IMR-90 (cell line): ENCODE results near the gene CD300LD. TPM values are rescaled to one million over a fixed set of nuclear protein-coding genes. Genes with fewer than 3 reads are reported as not detected.

Experiments used
- ATAC-seq: fragments of 200-7000 bp; cut with Tn5 transposase; 2 replicates; pipeline ENCODE4 v1.9.1; 2020; ENCODE audit warnings: low read depth, mild to moderate bottlenecking, moderate library complexity
- BruUV-seq: library from RNA; stranded (reverse); fragments of 400-500 nt; replicated peaks from 2 replicates; lab custom pipeline; 2021; lab: Mats Ljungman, UMichigan
- CTCF ChIA-PET: fragments of 300-600 bp; formaldehyde crosslinking; extraction: SDS; loops from one replicate; lab custom pipeline; 2021; ENCODE audit warnings: antibody characterized with exemption; lab: Yijun Ruan, JAX
- POLR2A ChIA-PET: fragments of 300-600 bp; sonication (Branson Sonifier 250); formaldehyde crosslinking; loops from one replicate; lab custom pipeline; 2022; ENCODE audit warnings: antibody characterized with exemption; ENCODE audit not compliant: unreplicated experiment; lab: Charles Lee
- DNase-seq: peaks from one replicate; pipeline ENCODE4 v3.0.0; 2013
- H2AFZ ChIP-seq: replicated peaks from 2 replicates; pipeline ENCODE3; 2013; ENCODE audit warnings: low read length, mild to moderate bottlenecking; ENCODE audit not compliant: poor library complexity
- H2AK5ac ChIP-seq: 2 replicates; pipeline ENCODE4 v1.6.1; 2013; ENCODE audit warnings: low read depth, low read length, inconsistent platforms
- H2AK9ac ChIP-seq: replicated peaks from 2 replicates; pipeline ENCODE3; 2013; ENCODE audit warnings: mild to moderate bottlenecking, low read depth, low read length, moderate library complexity; ENCODE audit not compliant: poor library complexity
- H2BK120ac ChIP-seq: 2 replicates; pipeline ENCODE4 v1.6.1; 2013; ENCODE audit warnings: low read depth, low read length, inconsistent platforms
- H2BK15ac ChIP-seq: 3 replicates; pipeline ENCODE4 v1.6.1; 2013; ENCODE audit warnings: low read depth, low read length, inconsistent platforms
- H2BK20ac ChIP-seq: 2 replicates; pipeline ENCODE4 v1.6.1; 2013; ENCODE audit warnings: low read depth, mild to moderate bottlenecking, inconsistent platforms, low read length, moderate library complexity
- H2BK5ac ChIP-seq: 2 replicates; pipeline ENCODE4 v1.6.1; 2013; ENCODE audit warnings: mild to moderate bottlenecking, low read depth, low read length, inconsistent platforms; ENCODE audit not compliant: poor library complexity, severe bottlenecking
- H3K14ac ChIP-seq: replicated peaks from 2 replicates; pipeline ENCODE4 v1.6.1; 2013; ENCODE audit warnings: low read depth, low read length, inconsistent platforms
- H3K18ac ChIP-seq: 2 replicates; pipeline ENCODE4 v1.6.1; 2013; ENCODE audit warnings: low read depth, low read length, control low read depth
- H3K23ac ChIP-seq: 2 replicates; pipeline ENCODE4 v1.6.1; 2013; ENCODE audit warnings: low read depth, low read length, inconsistent platforms
- H3K27ac ChIP-seq: 2 replicates; pipeline ENCODE4 v1.5.1; 2013; ENCODE audit warnings: mild to moderate bottlenecking, control low read depth, low read length; ENCODE audit not compliant: insufficient read depth
- H3K27me3 ChIP-seq: 2 replicates; pipeline ENCODE4 v1.6.1; 2013; ENCODE audit warnings: low read length; ENCODE audit not compliant: control insufficient read depth, insufficient read depth
- H3K36me3 ChIP-seq: 2 replicates; pipeline ENCODE4 v1.6.1; 2013; ENCODE audit warnings: low read length, mixed read lengths; ENCODE audit not compliant: control insufficient read depth, insufficient read depth
- H3K4ac ChIP-seq: 2 replicates; pipeline ENCODE4 v1.6.1; 2013; ENCODE audit warnings: low read depth, low read length, inconsistent platforms
- H3K4me1 ChIP-seq: 2 replicates; pipeline ENCODE4 v1.6.1; 2013; ENCODE audit warnings: low read length, mixed read lengths; ENCODE audit not compliant: control insufficient read depth, insufficient read depth
- H3K4me2 ChIP-seq: 2 replicates; pipeline ENCODE4 v1.6.1; 2013; ENCODE audit warnings: low read depth, mild to moderate bottlenecking, control low read depth, low read length, moderate library complexity
- H3K4me3 ChIP-seq: 2 replicates; pipeline ENCODE4 v1.5.1; 2013; ENCODE audit warnings: low read depth, mild to moderate bottlenecking, control low read depth, low read length, moderate library complexity; ENCODE audit not compliant: insufficient read depth
- H3K56ac ChIP-seq: 2 replicates; pipeline ENCODE4 v1.6.1; 2013; ENCODE audit warnings: low read length, inconsistent platforms; ENCODE audit not compliant: insufficient read depth; ENCODE audit errors: extremely low read depth
- H3K79me1 ChIP-seq, 2 experiments: 2 replicates each; pipeline ENCODE4 v1.6.1; 2013; ENCODE audit warnings: low read length in 2 of 2, inconsistent platforms in 1 of 2, low read depth in 1 of 2
- H3K9ac ChIP-seq: 2 replicates; pipeline ENCODE4 v1.6.1; 2013; ENCODE audit warnings: low read depth, low read length, control low read depth
- H3K9me1 ChIP-seq: 2 replicates; pipeline ENCODE4 v1.6.1; 2013; ENCODE audit warnings: low read length, inconsistent platforms; ENCODE audit not compliant: insufficient read depth
- H3K9me3 ChIP-seq: 2 replicates; pipeline ENCODE4 v1.6.1; 2013; ENCODE audit warnings: low read length; ENCODE audit not compliant: control insufficient read depth, insufficient read depth
- H4K20me1 ChIP-seq: 2 replicates; pipeline ENCODE4 v1.6.1; 2013; ENCODE audit warnings: low read length, inconsistent platforms; ENCODE audit not compliant: insufficient read depth
- H4K5ac ChIP-seq: 2 replicates; pipeline ENCODE4 v1.6.1; 2013; ENCODE audit warnings: mild to moderate bottlenecking, low read depth, low read length, control low read depth
- H4K8ac ChIP-seq, 2 experiments: 2 replicates each; pipeline ENCODE4 v1.6.1; 2013; ENCODE audit warnings: low read depth in 2 of 2, low read length in 2 of 2, control low read depth in 1 of 2, inconsistent platforms in 1 of 2
- H4K91ac ChIP-seq: 2 replicates; pipeline ENCODE4 v1.6.1; 2013; ENCODE audit warnings: low read depth, low read length, inconsistent platforms; ENCODE audit not compliant: insufficient read depth
- CTCF ChIP-seq: conservative IDR thresholded peaks from 2 replicates; pipeline ENCODE4 v1.5.1; 2012; ENCODE audit warnings: mild to moderate bottlenecking, low read depth, low read length, improper control_type of control experiment
- ELK1 ChIP-seq: fragments of 150-350 bp; IDR thresholded peaks from 2 replicates; pipeline ENCODE4 v1.6.1; 2016; ENCODE audit warnings: low read depth, mild to moderate bottlenecking, low read length, moderate library complexity, borderline replicate concordance
- FOS ChIP-seq: fragments of 150-350 bp; IDR thresholded peaks from 2 replicates; pipeline ENCODE4 v1.6.1; 2016; ENCODE audit warnings: low read depth, low read length
- MAFK ChIP-seq: IDR thresholded peaks from 2 replicates; pipeline ENCODE4 v1.6.1; 2012; ENCODE audit warnings: low read depth, low read length, improper control_type of control experiment
- MAZ ChIP-seq: IDR thresholded peaks from 2 replicates; pipeline ENCODE4 v1.6.1; 2012; ENCODE audit warnings: low read depth, mild to moderate bottlenecking, low read length, improper control_type of control experiment, moderate library complexity, borderline replicate concordance
- MXI1 ChIP-seq: IDR thresholded peaks from 2 replicates; pipeline ENCODE4 v1.6.1; 2012; ENCODE audit warnings: low read depth, mild to moderate bottlenecking, low read length, moderate library complexity, borderline replicate concordance
- RFX5 ChIP-seq: IDR thresholded peaks from 2 replicates; pipeline ENCODE4 v1.8.0; 2012; ENCODE audit warnings: low read depth, mild to moderate bottlenecking, low read length, moderate library complexity
- whole genome bisulfite sequencing, 2 experiments: methylation state at CpG; one replicate each; pipeline versions ENCODE4 v1.1.5 to v1.1.7; 2013; ENCODE audit warnings: missing lambda C conversion rate in 2 of 2; ENCODE audit not compliant: insufficient read length in 1 of 2; ENCODE audit errors: extremely low coverage in 2 of 2; 5-methylcytosine and 5-hydroxymethylcytosine counted together
- dilution Hi-C: fragments of 300-500 bp; cut with HindIII; formaldehyde crosslinking; loops from one replicate; pipeline ENCODE4 v1.14.3; 2018; ENCODE audit warnings: low sequenced_read_pairs; ENCODE audit not compliant: unreplicated experiment
- in situ Hi-C: fragments of 300-500 bp; cut with MboI; formaldehyde crosslinking; loops from 3 replicates; pipeline ENCODE4 v1.14.3; 2019; ENCODE audit warnings: low sequenced_read_pairs, inconsistent platforms, mixed read lengths
- intact Hi-C: fragments of 100-400 bp; cut with micrococcal nuclease; formaldehyde crosslinking; loops from 2 replicates; pipeline ENCODE4 v1.10.0; 2022
- polyA plus RNA-seq, 3 experiments: library from polyadenylated mRNA; depleted of rRNA; stranded (reverse); fragments of >200 nt; gene quantifications; 2 replicates each; pipeline ENCODE4 v1.2.3, GENCODE V29; 2012; ENCODE audit warnings: low replicate concordance in 1 of 3
- total RNA-seq: library from RNA; depleted of rRNA; stranded (reverse); fragments of >200 nt; gene quantifications from 2 replicates; pipeline ENCODE4 v1.2.3, GENCODE V29; 2012

The CD300LD gene
- total and polyA plus RNA-seq, 2 of the 4 experiments (the other 2 are of a cell fraction) = not detected

GRCh38 chr17:74582633-74583032, 9.4 kb downstream of the CD300LD start:
- no peak overlapping the region for H3K4ac ChIP-seq
- TF ChIP-seq RFX5 (no peak), CTCF (no peak), MXI1 (no peak), MAZ (no peak), FOS (no peak), ELK1 (no peak), MAFK (no peak)
- H3K56ac ChIP-seq = no peak overlapping the region
- no peak overlapping the region for H4K8ac ChIP-seq
- no peaks in the 10 kb centered on the region for H3K4me1 ChIP-seq
- H3K14ac ChIP-seq = no peak overlapping the region
- no peak for ATAC-seq
- no peak overlapping the region for H3K9ac ChIP-seq
- H3K27me3 ChIP-seq = no peaks in the 10 kb centered on the region
- no peak overlapping the region for H2BK5ac ChIP-seq
- H2BK15ac ChIP-seq = no peak overlapping the region
- POLR2A ChIA-PET = no interaction called here
- no peak overlapping the region for H3K23ac ChIP-seq
- intact Hi-C loops = no loop called here
- no peak overlapping the region for H2BK20ac ChIP-seq
- peaks cover 20% of the 10 kb centered on the region for H3K9me3 ChIP-seq
- no peak overlapping the region for H3K27ac ChIP-seq
- DNase-seq = no peak
- dilution Hi-C loops = no loop called here
- in situ Hi-C loops = no loop called here
- no peak overlapping the region for H2BK120ac ChIP-seq
- no peak overlapping the region for H2AK5ac ChIP-seq
- H4K5ac ChIP-seq = no peak overlapping the region
- no TSS peak for BruUV-seq
- H4K20me1 ChIP-seq = no peaks in the 10 kb centered on the region
- H3K36me3 ChIP-seq = no peaks in the 10 kb centered on the region
- no peaks in the 10 kb centered on the region for H3K9me1 ChIP-seq
- no peak overlapping the region for H3K4me2 ChIP-seq
- H2AK9ac ChIP-seq = no peak overlapping the region
- WGBS, 2 experiments = 85% methylated on average over 3 of the region's 10 CpGs; no CpG with 5 or more reads in 1 of the 2 experiments
- no peaks in the 10 kb centered on the region for H3K79me1 ChIP-seq
- H3K18ac ChIP-seq = no peak overlapping the region
- H3K4me3 ChIP-seq = no peak overlapping the region
- CTCF ChIA-PET = no interaction called here
- H4K91ac ChIP-seq = no peak overlapping the region
- no peak overlapping the region for H2AFZ ChIP-seq
